GM10248 (cell line): ENCODE data around the gene COPB2.

Experiments
- CTCF ChIA-PET: fragments of 300-600 bp; sonication (Branson Sonifier 250); formaldehyde crosslinking; extraction: SDS; loops from one replicate; lab custom pipeline; 2021; ENCODE audit warnings: antibody characterized with exemption; lab: Yijun Ruan, JAX
- POLR2A ChIA-PET: fragments of 350-650 bp; sonication (Branson Sonifier 250); formaldehyde crosslinking; extraction: SDS; loops from one replicate; lab custom pipeline; 2020; ENCODE audit warnings: antibody characterized with exemption; lab: Yijun Ruan, JAX
- DNase-seq: peaks from one replicate; pipeline ENCODE4 v3.0.0; 2012; ENCODE audit errors: extremely low spot score
- TF ChIP-seq, protein P1 (sequence below): IDR thresholded peaks from 2 replicates; pipeline ENCODE4 v1.5.1; 2012; ENCODE audit warnings: mild to moderate bottlenecking, low read depth; ENCODE audit errors: extremely low read depth, missing control alignments, control extremely low read depth

The COPB2 gene

DNA sequence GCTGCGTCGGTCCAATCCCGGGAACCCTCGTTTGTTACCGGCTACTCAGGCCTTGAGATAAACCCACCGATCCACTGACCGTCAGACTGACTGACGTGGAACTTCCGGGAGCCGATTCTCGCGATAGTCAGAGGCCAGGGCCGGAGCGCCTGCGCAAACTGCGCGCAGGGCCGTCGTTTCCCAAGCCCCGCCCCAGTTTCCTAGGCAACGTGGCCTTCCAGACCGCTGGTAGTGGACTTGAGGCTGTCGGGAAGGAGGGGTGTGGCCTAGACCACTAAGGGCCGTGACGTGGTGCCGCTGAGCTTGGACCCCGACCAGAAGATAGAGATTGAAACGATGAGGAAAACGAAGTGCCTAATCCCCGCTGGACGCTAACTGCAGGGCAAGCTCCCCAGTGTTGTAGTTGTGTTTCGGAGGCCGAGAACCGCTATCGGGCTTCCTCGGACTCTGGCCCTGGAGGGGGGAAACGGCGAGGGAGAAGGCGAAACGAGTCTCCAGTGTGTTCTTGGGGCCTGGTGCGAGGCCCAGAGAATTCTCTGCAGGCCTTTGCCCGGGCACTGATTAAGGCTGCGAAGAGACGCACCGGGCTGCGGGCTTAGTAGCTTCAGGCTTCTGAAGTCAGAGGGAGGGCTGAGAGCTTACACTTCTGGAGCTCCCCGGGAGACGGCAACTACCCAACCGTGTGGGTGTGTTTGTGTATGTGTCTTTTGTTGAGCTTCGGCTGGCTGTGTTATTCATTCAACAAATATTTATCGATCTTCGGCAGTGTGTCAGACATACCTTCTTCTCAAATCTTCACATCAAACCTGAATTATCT lies at the start of gene COPB2:
TSS of gene COPB2 (minus strand) at position 96 of the 817 bp plus-strand sequence. CDS start 97 bp downstream, outside the sequence.
- ChIA-PET POLR2A (interaction anchor here (1.4 kb wide), 1 partner anchor 43 kb away, joined by 4 read pairs; no protein-coding TSS in a partner anchor), CTCF (interaction anchor here (0.8 to 1.3 kb wide), 5 partner anchors 14 to 172 kb away, joined by 3 to 5 read pairs (median 4); no protein-coding TSS in a partner anchor)
- TF ChIP-seq, protein P1, sequence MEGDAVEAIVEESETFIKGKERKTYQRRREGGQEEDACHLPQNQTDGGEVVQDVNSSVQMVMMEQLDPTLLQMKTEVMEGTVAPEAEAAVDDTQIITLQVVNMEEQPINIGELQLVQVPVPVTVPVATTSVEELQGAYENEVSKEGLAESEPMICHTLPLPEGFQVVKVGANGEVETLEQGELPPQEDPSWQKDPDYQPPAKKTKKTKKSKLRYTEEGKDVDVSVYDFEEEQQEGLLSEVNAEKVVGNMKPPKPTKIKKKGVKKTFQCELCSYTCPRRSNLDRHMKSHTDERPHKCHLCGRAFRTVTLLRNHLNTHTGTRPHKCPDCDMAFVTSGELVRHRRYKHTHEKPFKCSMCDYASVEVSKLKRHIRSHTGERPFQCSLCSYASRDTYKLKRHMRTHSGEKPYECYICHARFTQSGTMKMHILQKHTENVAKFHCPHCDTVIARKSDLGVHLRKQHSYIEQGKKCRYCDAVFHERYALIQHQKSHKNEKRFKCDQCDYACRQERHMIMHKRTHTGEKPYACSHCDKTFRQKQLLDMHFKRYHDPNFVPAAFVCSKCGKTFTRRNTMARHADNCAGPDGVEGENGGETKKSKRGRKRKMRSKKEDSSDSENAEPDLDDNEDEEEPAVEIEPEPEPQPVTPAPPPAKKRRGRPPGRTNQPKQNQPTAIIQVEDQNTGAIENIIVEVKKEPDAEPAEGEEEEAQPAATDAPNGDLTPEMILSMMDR, result no peak
- peak; percentile 98 for DNase-seq

DNA sequence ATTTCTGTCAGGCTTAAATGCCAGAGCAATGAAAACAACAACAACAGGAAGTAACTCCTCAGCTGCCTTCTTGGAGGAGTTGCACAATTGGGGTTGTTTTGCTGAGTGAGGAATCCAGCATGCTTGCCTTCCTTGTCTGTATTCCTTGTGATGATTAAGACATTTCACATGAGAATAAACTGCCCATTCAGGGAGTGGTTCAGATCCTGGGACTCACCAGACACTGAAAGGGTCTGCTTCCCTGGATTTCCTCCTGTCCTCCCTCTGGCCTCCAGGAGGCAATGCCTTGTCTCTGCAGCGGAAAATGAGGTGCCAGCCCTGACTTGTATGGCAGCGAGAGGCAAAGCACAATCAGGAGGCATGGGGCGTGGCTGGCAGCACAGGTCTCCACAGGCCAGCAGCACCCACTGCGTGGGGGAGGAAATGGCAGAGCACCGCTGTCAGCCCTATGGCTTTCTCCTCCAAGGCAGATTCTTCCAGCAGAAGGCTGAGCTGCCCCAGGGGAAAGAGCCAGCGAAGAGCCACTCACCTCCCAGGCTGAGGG lies 45.4 kb upstream of the COPB2 start:
- no peak for DNase-seq
- CTCF ChIA-PET, result interaction anchor here (1.3 to 1.4 kb wide), 3 partner anchors 9 to 43 kb away, joined by 3 to 4 read pairs (median 3); no protein-coding TSS in a partner anchor
- TF ChIP-seq, protein P1, result no peak
- POLR2A ChIA-PET, result no interaction called here

DNA sequence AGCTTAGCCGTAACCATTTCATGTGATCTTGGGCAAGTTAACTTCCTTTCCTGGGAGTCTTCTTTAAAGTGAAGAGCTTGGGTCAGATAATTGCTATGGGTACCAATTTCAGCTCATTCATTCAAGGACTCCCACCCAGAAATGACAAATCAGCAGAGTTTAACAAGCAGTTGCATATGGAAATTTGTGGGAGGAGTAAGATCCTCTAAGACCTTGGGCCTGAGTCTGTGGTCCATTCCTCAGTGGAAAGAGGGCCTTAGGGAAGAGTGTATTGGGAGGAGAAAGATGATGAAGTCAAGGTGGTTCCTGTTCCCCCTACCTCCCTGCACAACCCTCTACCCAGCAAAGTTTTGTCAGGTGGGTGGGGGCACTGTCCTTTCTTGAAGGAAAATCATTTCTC lies 44.8 kb upstream of the COPB2 start:
- TF ChIP-seq, protein P1, result no peak
- ChIA-PET CTCF (interaction anchor here (0.7 to 1.4 kb wide), 2 partner anchors 12 to 128 kb away, joined by 3 to 4 read pairs; no protein-coding TSS in a partner anchor), POLR2A (no interaction called here)
- no peak for DNase-seq

DNA sequence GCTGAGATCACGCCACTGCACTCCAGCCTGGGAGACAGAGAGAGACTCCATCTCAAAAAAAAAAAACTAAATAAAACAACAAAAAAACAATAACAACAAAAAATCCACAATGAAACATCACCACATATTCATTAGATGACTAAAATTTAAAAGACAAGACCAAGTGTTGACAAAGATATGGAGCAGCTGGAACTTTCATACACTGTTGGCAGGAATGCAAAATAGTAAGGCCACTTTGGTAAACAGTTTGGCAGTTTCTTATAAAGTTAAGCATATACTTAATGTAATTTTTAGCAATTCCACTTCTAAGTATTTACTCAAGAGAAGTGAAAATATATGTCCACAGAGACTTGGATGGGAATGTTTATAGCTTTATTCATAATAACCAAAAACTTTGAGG lies 43.6 kb upstream of the COPB2 start:
- TF ChIP-seq, protein P1, result no peak
- DNase-seq, result no peak
- POLR2A ChIA-PET, result no interaction called here
- CTCF ChIA-PET, result interaction anchor here (1.1 to 1.9 kb wide), 3 partner anchors 14 to 129 kb away, joined by 3 read pairs; partner anchors contain the start of gene RBP2

DNA sequence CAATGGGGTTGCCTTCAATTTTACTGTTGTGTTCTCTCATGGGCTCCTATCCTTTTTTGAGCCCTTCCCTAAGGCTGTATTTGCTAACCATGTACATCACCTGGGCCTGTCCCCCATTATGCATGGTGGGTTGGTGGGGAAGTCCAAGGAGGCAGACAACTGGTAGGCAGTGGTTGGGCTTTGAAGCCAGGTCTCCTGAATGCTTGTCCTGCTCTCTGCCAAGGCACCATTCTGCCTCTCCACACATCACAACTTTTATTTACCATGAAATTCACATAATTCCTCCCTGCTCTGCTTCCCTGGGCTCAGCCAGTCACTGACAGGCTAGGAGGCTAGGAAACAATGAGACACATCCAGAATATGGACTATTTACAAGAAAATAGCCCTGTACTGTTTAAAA lies 41.0 kb upstream of the COPB2 start:
- POLR2A ChIA-PET, result no interaction called here
- CTCF ChIA-PET, result no interaction called here
- no peak for DNase-seq
- TF ChIP-seq, protein P1, result no peak

DNA sequence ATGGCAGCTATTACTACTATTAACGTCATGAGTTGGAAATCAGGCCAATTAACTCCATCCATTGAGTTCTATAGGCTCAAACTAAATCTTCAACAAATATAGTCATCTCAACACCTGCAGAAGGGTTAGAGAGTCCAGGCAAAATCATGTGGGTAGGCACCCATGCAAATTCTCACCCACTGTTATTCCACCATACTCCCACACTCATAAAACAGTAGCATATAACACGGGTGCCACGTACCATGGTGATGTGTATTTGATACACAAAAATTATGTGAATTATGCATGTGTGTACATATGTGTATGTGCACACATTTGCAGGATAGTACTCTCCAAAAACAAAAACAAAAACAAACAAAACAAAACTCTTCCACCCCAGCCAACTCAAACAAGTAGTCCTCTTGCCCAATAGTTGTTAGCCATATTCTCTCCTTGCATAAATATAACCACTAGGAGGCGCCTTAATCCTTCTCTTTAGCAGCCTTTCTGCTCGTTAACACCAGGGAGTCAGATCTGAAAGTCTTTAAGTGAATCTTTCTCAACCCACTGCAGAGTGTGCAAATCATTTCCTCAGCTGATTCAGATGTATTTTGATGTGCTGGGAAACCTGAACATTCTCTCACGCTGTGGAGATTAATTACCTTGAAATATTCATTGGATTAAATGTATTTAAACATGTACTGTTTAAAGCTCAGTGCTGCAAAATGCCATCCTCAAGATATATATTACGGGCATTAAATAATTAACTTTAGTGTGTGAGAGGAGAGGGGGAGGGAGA lies 38.0 kb upstream of the COPB2 start:
- POLR2A ChIA-PET, result interaction anchor here (0.6 kb wide), 1 partner anchor 808 kb away, joined by 7 read pairs; no protein-coding TSS in a partner anchor
- CTCF ChIA-PET, result interaction anchor here (0.6 to 4.7 kb wide), 25 partner anchors 8 to 1438 kb away, joined by 3 to 46 read pairs (median 4); partner anchors contain the start of genes COPB2 and RBP2
- DNase-seq, result peak; percentile 62
- TF ChIP-seq, protein P1, result peak; percentile 70
